Breast epithelium (tissue), 4 donors: ENCODE results near the gene HELZ. TPM values are rescaled to one million over a fixed set of nuclear protein-coding genes. Genes with fewer than 3 reads are reported as not detected.

Experiments used
- DNase-seq, 2 donors: peaks; one replicate each; pipeline ENCODE4 v3.0.0-alpha.2; 2019; ENCODE audit warnings: low spot score in 2 of 2
- H3K27ac ChIP-seq, 2 donors: fragments of 200-600 bp; sonication (generic) in 1 of 2; one replicate each; pipeline ENCODE4 v1.5.1; 2016 to 2019; ENCODE audit warnings: mild to moderate bottlenecking in 1 of 2
- H3K27me3 ChIP-seq, 2 donors: fragments of 200-600 bp; sonication (generic) in 1 of 2; one replicate each; pipeline versions ENCODE4 v1.5.1 to v1.6.0; 2017 to 2019; ENCODE audit warnings: control low read depth in 1 of 2, mild to moderate bottlenecking in 1 of 2
- H3K36me3 ChIP-seq: fragments of 200-600 bp; one replicate; pipeline ENCODE4 v1.5.1; 2019
- H3K4me1 ChIP-seq, 2 donors: fragments of 200-600 bp; sonication (generic); one replicate each; pipeline ENCODE4 v1.5.1; 2016 to 2019; ENCODE audit warnings: control low read depth in 1 of 2
- H3K4me3 ChIP-seq, 3 donors: fragments of 200-600 bp; sonication (generic); 1 replicate in 2 of 3; 2 replicates in 1 of 3; pipeline ENCODE4 v1.5.1; 2016 to 2019; ENCODE audit warnings: mild to moderate bottlenecking in 3 of 3, moderate library complexity in 2 of 3
- H3K9me3 ChIP-seq, 2 donors: fragments of 200-600 bp; sonication (generic) in 1 of 2; one replicate each; pipeline ENCODE4 v1.5.1; 2016 to 2019; ENCODE audit warnings: control low read depth in 1 of 2
- CTCF ChIP-seq, 3 donors: fragments of 450-650 bp; IDR thresholded peaks; one replicate each; pipeline ENCODE4 v1.5.1; 2016 to 2017; ENCODE audit warnings: antibody characterized with exemption in 3 of 3, mild to moderate bottlenecking in 3 of 3, moderate library complexity in 3 of 3
- POLR2A ChIP-seq: fragments of 450-650 bp; IDR thresholded peaks from one replicate; pipeline ENCODE4 v1.6.1; 2016; ENCODE audit warnings: antibody characterized with exemption, mild to moderate bottlenecking, moderate library complexity
- POLR2AphosphoS5 ChIP-seq, 3 donors: sonication (generic); formaldehyde crosslinking; IDR thresholded peaks; one replicate each; pipeline ENCODE4 v1.6.1; 2017; ENCODE audit warnings: antibody characterized with exemption in 3 of 3
- intact Hi-C: fragments of 100-400 bp; cut with DNase I; formaldehyde crosslinking; loops from one replicate; pipeline ENCODE4 v1.15.1; 2023; ENCODE audit warnings: low total_unique reads
- total RNA-seq, 3 donors: library from RNA; depleted of rRNA; stranded (reverse); fragments of >200 nt; gene quantifications; one replicate each; pipeline ENCODE4 v1.1.0, GENCODE V29; 2016

Gene HELZ
- total RNA-seq, 3 donors from 2014 or later, result 66.5 to 104 (median 79.8) TPM

DNA sequence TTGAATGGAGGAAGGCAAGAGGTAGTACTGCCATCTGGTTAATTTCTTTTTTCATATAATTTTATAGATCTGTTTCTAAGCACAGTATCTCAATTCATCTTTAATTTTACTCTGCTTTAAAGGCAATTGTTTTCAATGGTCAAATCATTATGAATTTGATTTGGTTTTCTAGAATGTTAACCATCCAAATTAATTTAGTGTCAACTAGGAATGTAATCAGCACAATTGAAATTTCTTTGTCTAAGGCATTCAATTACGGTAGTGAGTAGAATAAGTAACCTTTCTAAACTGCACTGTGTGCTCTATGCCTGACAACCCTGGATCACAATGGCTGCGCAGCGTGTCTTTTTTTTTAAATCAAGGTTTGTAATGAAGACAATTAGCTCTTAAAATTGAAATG, 156.4 kb downstream of the HELZ start:
- TF ChIP-seq POLR2AphosphoS5 (IDR thresholded peaks at IDR 0.05) (no peak), POLR2A (no peak), CTCF (IDR thresholded peaks at IDR 0.05) (no peak)
- Histone ChIP-seq H3K27me3 (no peaks in the 10 kb centered on the region), H3K4me3 (no peak overlapping the region), H3K9me3 (no peaks in the 10 kb centered on the region), H3K36me3 (no peaks in the 10 kb centered on the region), H3K27ac (no peak overlapping the region), H3K4me1 (no peaks in the 10 kb centered on the region)
- intact Hi-C loops, result no loop called here
- DNase-seq, result no peak

GRCh38 chr17:67085406-67085805, 159.6 kb downstream of the HELZ start:
- Histone ChIP-seq H3K4me3 (no peak overlapping the region), H3K4me1 (no peaks in the 10 kb centered on the region), H3K9me3 (no peaks in the 10 kb centered on the region), H3K27me3 (no peaks in the 10 kb centered on the region), H3K27ac (no peak overlapping the region), H3K36me3 (no peaks in the 10 kb centered on the region)
- intact Hi-C loops, result no loop called here
- TF ChIP-seq POLR2AphosphoS5 (IDR thresholded peaks at IDR 0.05) (no peak), POLR2A (no peak), CTCF (IDR thresholded peaks at IDR 0.05) (no peak)
- no peak for DNase-seq

DNA sequence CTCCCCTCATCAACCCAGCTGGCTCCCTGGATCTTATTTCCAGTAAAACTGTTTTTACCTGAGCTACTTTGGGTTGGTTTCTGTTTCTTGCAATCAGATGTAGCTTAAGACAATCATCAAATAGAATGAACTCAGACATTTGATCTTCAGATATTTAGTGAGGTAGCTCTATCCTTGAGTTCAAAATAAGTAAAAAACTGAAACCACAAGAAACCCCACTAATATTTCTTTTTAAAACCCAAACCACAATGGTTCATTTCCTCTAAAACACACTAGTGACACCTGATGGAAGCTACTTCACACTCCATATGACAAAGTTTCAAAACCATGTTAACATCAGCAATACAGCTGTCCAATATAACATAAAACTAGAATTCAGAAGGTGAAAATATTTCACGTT, 162.9 kb downstream of the HELZ start:
- H3K4me1 ChIP-seq, result no peaks in the 10 kb centered on the region
- H3K9me3 ChIP-seq, result no peaks in the 10 kb centered on the region
- H3K4me3 ChIP-seq, result no peak overlapping the region
- no peak overlapping the region for H3K27ac ChIP-seq
- intact Hi-C loops, result no loop called here
- DNase-seq, result no peak
- no peaks in the 10 kb centered on the region for H3K36me3 ChIP-seq
- TF ChIP-seq CTCF (IDR thresholded peaks at IDR 0.05) (no peak), POLR2A (no peak), POLR2AphosphoS5 (IDR thresholded peaks at IDR 0.05) (no peak)
- H3K27me3 ChIP-seq, result no peaks in the 10 kb centered on the region

DNA sequence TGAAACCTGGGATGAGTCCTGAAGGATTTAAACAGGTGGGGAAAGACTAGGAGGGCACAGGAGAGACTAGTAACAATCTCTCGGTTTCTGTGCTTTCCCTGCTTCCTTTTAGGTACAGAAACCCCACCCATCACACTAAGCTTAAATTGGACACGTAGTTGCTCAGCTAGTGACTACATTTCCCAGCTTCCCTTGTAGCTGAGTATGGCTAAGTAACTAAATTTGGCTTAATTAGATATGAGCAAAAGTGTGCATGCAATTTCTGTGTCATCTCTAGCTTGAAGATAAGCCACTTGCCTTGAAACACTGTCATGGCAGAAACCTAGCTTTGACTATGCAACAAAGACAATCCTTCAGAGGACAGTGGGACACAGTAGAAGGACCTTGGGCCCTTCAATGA, 164.2 kb downstream of the HELZ start:
- intact Hi-C loops, result no loop called here
- no peaks in the 10 kb centered on the region for H3K27me3 ChIP-seq

GRCh38 chr17:67079491-67079890, 165.5 kb downstream of the HELZ start:
- H3K9me3 ChIP-seq, result no peaks in the 10 kb centered on the region
- no peak for DNase-seq
- intact Hi-C loops, result no loop called here
- TF ChIP-seq POLR2AphosphoS5 (IDR thresholded peaks at IDR 0.05) (no peak), CTCF (IDR thresholded peaks at IDR 0.05) (no peak), POLR2A (no peak)
- H3K27me3 ChIP-seq, result no peaks in the 10 kb centered on the region
- H3K4me1 ChIP-seq, result no peaks in the 10 kb centered on the region
- H3K36me3 ChIP-seq, result no peaks in the 10 kb centered on the region
- H3K4me3 ChIP-seq, result no peak overlapping the region
- H3K27ac ChIP-seq, result no peak overlapping the region

More for the DNA sequence above, 164.2 kb downstream of the HELZ start:
- TF ChIP-seq POLR2A (no peak), POLR2AphosphoS5 (IDR thresholded peaks at IDR 0.05) (no peak), CTCF (IDR thresholded peaks at IDR 0.05) (no peak)
- Histone ChIP-seq H3K27ac (no peak overlapping the region), H3K4me3 (no peak overlapping the region), H3K4me1 (no peaks in the 10 kb centered on the region), H3K36me3 (no peaks in the 10 kb centered on the region), H3K9me3 (no peaks in the 10 kb centered on the region)
- no peak for DNase-seq
